Caki2 (cell line): ENCODE data around the gene GID8. TPM values are rescaled to one million over a fixed set of nuclear protein-coding genes. Genes with fewer than 3 reads are reported as not detected.

ENCODE experiments used
- DNase-seq: peaks from one replicate; pipeline ENCODE4 v3.0.0-alpha.2; 2015; ENCODE audit warnings: low read depth
- in situ Hi-C: cut with HindIII; loops from 2 replicates; pipeline ENCODE4 v1.10.0; 2016; ENCODE audit warnings: low sequenced_read_pairs, low pct_unique_long_range_greater_than_20kb, mixed read lengths
- total RNA-seq: library from RNA; depleted of rRNA; stranded (reverse); fragments of >200 nt; shearing (Covaris generic); gene quantifications from 2 replicates; pipeline ENCODE4 v1.2.3, GENCODE V29; 2014; ENCODE audit warnings: low replicate concordance; rRNA removed

GID8 gene
- total RNA-seq, 1 experiment from 2014 or later, result 39.4 TPM

GRCh38 chr20:62986257-62986800 lies 48.4 kb downstream of the GID8 start:
- in situ Hi-C loops, result no loop called here
- no peak for DNase-seq

- in situ Hi-C loops, result no loop called here
These were observed 49.2 kb downstream of the GID8 start for GRCh38 chr20:62987114-62987513.

GRCh38 chr20:62989201-62989601 lies 51.3 kb downstream of the GID8 start:
- in situ Hi-C loops, result no loop called here
- DNase-seq, result no peak

More at GRCh38 chr20:62987114-62987513, 49.2 kb downstream of the GID8 start:
- no peak for DNase-seq

GRCh38 chr20:62990306-62990825 lies 52.4 kb downstream of the GID8 start:
- in situ Hi-C loops, result no loop called here

GRCh38 chr20:62991196-62991807 lies 53.4 kb downstream of the GID8 start:
- in situ Hi-C loops, result no loop called here
- DNase-seq, result no peak

More at GRCh38 chr20:62990306-62990825, 52.4 kb downstream of the GID8 start:
- DNase-seq, result no peak

- in situ Hi-C loops, result no loop called here
- DNase-seq, result no peak
These were observed 53.9 kb downstream of the GID8 start for GRCh38 chr20:62991863-62992262.

- no peak for DNase-seq
- in situ Hi-C loops, result no loop called here
These were observed 56.0 kb downstream of the GID8 start for GRCh38 chr20:62993856-62994494.

GRCh38 chr20:62994869-62995281 lies 56.9 kb downstream of the GID8 start:
- in situ Hi-C loops, result no loop called here
- DNase-seq, result no peak

GRCh38 chr20:62995481-62995880 lies 57.5 kb downstream of the GID8 start:
- no peak for DNase-seq
- in situ Hi-C loops, result no loop called here

- DNase-seq, result no peak
- in situ Hi-C loops, result no loop called here
These were observed 58.1 kb downstream of the GID8 start for GRCh38 chr20:62995898-62996595.

- no peak for DNase-seq
- in situ Hi-C loops, result no loop called here
These were observed 58.6 kb downstream of the GID8 start for GRCh38 chr20:62996596-62996982.

- DNase-seq, result no peak
- in situ Hi-C loops, result no loop called here
These were observed 59.6 kb downstream of the GID8 start for GRCh38 chr20:62997417-62998035.

Other genes with a start within 250 kb of the GID8 start
- gene NTSR1, start 229.3 kb upstream of the GID8 start, total RNA-seq, result not detected in 2 replicates
- gene MRGBP, start 141.7 kb upstream of the GID8 start, total RNA-seq, result 64.3 and 67.6 TPM in 2 replicates
- 66.2 and 86.3 TPM in 2 replicates for gene OGFR, start 133.3 kb upstream of the GID8 start, total RNA-seq
- not detected in 2 replicates for gene COL9A3, start 121.1 kb upstream of the GID8 start, total RNA-seq
- gene TCFL5, start 76.3 kb upstream of the GID8 start, total RNA-seq, result 30.0 and 31.7 TPM in 2 replicates
- gene DIDO1, start 11.6 kb upstream of the GID8 start, total RNA-seq, result 14.5 and 18.2 TPM in 2 replicates
- gene SLC17A9, start 14.6 kb downstream of the GID8 start, total RNA-seq, result 4.5 and 5.5 TPM in 2 replicates
- gene BHLHE23, start 68.8 kb downstream of the GID8 start, total RNA-seq, result not detected in 2 replicates